ENCODE measurements around the gene EEFSEC.

EEFSEC gene

DNA sequence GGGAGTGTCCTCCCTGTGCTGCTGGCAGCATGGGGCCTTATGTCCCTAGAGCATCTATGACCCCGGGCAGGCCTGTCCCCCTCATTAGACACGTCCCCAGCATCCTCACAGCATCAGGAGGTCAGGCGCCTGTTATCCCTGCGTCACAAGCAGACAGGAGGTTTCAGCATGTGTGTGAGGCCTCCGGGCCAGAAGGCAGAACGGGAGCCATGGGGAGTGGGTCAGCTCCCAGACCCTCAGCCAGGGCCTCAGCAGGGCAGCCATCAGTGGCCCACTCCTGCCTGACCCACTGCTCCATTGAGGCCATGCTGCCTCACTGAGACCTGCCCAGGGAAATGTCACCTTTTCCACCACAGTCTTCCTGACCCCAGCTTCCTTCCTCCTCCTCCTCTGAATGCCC, 241.8 kb downstream of the EEFSEC start:
- no peak for DNase-seq (ENCODE audit: low spot score)

DNA sequence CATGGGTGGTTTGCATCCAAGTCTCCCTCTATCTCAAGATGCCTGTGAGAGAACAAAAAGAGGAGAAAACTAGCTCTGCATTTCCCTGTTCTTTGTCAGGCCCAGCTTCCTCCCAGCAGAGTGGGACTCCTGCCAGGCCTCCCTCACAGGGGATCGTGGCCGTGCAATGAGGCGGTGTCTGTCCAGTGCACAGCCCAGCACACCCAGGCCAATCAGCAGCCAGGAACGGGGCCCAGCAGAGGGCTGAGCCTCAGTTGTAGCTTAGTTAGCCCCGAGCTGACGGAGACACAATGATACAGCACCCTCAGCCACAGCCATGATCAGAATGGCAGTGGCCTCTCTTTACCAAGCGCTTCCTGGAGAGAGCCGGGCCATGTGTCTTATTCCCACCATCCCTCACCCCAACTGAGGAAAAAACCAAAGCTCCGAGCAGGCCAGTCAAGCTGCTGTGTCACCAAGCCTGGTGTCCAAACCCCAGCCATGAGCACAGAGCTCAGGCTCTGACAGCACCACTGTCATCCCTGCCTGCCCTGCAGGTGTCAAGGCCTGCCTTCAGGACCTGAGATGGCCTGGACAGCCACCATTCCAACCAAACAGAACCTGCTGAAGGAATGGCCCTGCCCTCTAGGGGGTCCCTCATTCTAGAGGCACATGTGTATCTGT, 242.3 kb downstream of the EEFSEC start:
- peak; percentile 60 for DNase-seq (ENCODE audit: low spot score)

DNA sequence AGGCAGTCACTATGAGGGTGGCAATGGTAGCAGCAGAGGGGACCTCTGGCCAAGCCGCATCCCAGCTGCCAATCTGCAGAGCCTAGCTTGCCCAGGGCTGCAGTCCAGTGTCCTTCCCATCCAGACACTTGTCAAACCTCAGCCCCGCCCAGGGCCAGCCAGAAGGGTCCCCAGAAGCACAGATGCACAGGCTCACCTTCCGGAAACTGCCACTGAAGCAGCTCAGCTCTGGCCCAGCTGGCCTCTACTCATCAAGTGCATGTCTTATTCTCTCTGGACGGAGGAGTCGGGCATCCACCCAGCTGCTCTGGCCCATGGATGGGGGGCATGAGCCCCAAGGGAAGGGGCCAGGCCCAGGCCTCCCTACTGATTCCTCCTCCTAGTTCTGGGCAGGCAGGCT, 244.2 kb downstream of the EEFSEC start:
- DNase-seq (ENCODE audit: low spot score), result no peak

DNA sequence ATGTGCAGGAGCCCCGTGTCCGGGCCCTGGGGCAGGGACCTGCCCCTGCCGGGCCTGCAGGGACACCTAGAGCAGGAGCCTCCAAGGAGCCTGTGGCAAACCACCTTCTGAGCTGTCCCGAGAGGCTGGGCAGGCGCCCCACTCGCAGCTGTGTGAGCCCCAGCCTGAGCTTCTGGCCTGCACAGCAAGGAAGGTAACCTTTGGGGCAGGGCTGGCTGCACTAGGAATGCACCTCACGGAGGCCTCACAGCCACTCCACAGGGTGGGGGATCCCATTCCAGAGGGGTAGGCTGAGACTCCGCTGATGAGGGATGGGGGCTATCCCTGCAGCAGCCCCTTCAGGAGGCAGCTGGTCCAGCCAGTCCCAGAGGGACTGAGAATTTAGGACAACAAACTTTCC, 245.3 kb downstream of the EEFSEC start:
- no peak for DNase-seq (ENCODE audit: low spot score)

DNA sequence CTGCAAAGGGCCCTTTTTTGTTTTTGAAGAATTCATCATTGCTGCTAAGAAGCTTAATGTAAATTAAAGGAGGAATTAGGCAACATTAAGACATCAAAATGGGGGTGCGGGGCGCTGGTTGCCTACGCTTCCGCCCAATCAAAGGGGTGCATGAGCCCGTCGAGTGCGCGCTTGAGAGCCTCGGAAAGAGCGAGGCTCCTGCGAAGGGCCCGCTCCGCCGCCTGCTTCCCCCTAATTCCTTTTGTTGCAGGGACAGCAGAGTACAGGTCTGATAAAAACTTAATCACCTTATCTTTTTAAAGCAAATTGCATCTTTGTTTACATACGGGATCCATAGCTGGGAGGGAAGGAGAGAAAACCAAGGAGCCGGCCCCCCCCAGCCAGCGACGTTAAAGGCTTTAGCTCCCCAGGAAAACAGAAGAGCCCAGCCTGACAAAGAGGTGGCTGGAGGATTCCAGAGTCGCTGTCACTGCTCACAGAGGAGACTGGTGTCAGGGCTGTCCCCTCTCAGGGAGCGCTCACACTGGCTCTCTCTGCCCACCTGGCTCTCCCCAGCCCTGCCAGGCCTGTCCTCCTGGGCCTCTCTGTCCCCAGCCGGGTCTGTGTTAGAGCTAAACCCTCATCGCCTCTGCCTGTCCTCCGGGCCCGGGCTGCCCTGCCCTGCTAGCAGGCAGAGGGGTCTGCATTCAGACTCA, 246.1 kb downstream of the EEFSEC start:
- DNase-seq (ENCODE audit: low spot score), result no peak

DNA sequence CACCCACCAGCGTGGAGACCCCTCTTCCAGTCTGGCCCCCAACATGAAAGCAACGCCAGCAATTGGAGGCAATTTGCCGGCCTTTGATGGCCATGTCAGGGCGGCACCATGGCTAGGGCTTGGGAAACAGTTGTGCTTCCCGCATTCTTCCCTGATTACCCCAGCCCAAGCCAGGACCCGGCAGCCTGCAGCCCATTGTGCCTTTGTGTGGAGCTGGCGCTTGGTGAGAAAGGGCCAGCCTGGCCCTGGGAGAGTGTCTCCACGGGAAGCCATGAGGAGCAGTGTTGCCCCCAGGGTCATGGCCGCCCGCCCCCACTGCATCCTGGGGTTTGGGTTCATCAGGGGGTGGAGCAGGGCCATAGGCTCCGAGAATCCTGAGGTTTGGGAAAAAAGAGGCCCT, 247.4 kb downstream of the EEFSEC start:
- no peak for DNase-seq (ENCODE audit: low spot score)

DNA sequence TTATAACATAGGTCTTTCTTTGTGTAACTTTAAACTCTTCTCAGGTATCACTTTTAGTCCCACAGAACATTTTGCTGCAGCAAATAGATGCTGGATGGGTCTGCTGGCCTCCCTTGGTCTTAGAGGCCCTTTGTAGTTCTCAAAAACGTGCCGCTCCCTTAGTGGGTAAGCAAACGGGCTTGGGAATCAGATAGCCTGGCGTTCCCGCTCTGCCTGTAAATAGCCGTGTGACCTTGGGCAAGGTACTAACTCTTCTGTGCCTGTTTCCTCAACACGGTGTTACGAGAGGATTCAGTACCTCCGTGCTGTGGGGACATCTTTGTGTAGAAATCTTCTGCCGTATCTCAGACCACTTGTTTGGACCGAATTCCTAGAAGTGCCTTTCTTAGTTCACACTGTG, 249.0 kb downstream of the EEFSEC start:
- DNase-seq (ENCODE audit: low spot score), result no peak

DNA sequence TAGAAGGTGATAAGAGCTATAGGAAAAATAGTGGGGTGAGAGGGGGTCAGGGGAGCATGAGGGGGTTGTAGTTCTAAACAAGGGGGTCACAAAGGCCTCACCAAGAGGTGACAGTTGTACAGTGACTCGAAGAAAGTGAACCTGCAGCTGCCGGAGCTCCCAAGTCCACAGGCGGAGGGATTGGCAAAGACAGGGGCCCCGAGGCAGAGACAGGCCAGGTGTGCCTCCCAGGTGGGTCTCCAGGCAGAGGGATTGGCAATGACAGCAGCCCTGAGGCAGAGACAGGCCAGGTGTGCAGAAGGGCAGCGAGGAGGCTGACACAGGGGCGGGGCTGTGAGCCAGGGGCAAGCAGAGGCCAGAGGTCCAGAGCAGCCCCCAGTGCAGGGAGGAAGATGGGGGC, 249.7 kb downstream of the EEFSEC start:
- no peak for DNase-seq (ENCODE audit: low spot score)

DNA sequence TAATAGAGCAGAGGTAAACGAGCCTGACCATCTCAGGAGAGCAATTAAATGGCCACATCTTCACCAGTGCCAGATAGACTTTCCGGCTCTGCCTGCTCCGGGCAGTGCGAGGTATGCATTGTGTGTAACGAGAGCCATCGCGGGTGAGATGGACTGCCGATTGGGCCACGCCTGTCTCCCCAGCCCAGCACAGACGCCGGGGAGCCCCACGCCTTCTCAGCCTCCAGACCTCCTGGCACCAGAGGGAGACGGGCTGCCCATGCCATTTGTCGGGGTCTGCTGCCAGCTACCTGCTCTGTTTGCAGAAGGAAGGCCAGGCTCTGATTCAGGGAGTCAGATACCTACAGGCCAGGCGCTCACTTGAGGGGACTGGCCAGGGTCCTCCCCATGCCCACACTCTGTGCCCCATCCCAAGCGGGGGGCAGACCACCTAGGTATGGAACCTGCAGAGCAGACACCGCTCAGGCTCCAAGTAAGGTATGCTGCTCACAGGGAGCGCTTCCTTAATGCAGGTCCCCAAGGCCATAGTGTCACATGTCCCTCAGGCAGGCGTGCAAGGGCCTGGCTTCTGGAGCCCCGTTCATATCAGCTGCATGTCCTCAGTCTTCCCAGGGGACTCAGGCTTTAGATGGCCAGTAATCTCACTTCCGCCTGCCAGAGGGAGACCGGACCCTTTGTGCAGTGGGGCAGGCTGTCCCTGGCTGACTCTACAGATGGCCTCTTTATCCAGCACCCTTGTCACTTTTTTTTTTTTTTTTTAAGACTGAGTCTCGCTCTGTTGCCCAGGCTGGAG, 251.2 kb downstream of the EEFSEC start:
- no peak for DNase-seq (ENCODE audit: low spot score)

DNA sequence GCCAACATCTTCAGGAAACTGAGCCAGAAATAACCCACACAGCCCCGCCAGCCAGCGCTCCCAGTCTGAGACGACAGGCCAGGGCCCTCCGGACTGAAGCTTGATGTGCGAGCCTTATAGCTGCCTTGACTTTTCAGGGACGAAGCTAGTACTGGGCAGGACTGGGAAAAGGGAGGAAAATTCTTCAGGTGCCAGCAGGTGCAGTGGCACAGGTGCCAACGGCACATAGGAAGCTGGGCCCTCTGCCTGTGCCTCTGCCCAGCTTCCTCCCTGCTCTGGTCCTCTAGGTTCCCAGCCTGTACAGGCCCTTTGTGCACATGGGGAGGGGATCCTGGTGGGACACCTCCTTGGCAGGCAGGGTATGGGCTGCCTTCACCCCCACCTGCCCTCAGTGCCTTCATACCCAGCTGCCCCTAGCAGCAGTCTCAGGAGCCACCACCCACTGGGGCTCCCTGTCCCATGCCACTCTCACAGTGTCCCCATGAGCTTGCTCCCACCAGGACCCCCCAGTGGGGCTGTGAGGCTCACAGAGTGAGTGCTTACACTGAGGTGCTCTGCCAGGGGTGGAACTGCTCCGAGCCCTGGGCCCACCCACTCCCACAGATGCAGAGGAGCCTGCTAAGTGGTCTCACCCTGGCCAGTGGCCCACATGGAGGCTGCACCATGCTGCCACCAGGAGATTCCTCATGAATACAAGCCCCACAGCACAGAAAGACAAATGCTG, 252.4 kb downstream of the EEFSEC start:
- no peak for DNase-seq (ENCODE audit: low spot score)

DNA sequence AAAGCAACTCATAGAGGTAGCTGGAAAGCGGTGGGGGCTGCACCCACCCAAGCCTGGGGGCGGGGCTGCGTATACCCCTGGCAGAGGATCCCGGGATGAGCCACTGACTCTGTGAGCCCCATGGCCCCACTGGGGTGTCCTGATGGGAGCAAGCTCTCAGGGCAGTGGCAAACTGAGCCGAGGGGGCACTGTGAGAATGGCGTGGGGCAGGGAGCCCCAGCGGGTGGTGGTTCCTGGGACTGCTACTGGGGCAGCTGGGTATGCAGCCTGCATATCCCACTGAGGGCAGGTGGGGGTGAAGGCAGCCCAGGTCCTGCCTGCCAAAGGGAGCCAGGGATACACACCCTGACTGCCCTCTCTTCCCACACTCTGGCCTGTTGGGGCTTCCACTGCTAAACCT, 254.0 kb downstream of the EEFSEC start:
- no peak for DNase-seq (ENCODE audit: low spot score)

DNA sequence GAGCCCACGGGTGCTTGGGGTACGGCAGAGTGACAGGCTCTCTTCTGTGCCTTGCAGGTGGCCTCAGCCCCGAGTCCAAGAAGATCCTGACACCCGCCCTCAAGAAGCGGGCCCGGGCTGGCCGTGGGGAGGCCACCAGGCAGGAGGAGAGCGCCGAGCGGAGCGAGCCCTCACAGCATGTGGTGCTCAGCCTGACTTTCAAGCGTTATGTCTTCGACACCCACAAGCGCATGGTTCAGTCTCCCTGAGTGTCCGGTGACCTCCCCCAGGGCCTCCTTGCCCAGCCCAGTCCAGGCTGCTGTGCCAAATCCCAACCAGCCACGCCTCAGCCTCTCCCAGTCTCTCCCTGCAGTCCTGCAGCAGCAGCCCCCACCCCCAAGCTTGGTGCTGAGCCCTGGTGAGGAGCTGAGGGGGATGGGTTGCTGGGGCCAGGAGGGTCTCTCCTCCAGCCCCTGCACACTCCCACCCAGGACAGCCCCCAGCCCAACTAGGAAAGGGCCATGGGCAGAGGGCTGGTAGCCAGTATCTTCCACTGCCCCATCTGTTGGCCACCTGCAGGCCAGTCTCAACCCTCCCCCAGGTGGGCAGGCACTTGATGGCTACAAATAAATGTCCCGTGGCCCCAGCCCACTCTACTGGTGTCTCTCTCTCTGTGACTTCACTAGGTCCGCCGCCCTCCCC, 254.9 kb downstream of the EEFSEC start:
- no peak for DNase-seq (ENCODE audit: low spot score)

DNA sequence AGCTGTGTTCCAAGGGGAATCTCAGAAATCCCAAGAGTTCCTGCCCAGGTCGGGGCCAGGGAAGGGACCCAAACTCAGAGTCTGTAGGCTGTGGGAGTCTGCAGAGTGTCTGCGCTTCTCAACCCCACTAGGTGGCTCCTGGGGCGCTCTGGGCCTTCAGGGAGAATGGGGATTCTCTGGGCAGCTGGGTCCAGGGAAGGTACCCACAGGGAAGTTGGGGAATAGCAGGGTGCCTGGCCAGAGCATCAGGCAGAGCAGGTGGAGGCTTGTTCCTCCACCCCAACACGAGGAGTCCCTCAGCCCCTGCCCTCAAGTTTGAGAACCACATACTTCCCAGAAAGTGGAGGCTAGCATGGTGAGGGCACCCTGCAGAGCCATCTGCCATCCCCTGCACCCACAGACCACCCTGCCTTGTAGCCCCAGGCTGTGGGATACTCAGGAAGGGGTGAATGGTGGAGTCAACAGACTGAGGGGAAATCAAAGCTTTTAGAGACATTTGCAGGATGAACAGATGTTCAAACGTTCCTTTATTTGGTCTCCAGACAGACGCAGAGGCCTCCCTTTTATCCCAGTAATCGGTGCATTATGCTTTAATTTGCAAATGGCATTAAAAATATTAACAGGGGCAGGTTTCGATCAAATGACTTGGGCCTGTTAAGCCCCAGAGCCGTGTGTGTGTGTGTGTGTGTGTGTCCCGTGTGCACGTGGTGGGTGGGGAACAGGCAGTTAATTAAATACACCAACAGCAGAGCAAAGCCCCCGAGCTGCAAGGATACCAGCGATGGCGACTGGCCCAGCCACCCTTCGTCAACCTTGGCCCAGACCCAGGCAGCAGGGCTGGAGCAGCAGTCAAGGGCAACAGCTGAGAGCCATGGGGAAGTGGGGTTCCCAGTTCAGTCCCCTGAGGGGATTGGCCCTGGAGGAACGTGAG, 255.7 kb downstream of the EEFSEC start:
- DNase-seq (ENCODE audit: low spot score), result no peak

DNA sequence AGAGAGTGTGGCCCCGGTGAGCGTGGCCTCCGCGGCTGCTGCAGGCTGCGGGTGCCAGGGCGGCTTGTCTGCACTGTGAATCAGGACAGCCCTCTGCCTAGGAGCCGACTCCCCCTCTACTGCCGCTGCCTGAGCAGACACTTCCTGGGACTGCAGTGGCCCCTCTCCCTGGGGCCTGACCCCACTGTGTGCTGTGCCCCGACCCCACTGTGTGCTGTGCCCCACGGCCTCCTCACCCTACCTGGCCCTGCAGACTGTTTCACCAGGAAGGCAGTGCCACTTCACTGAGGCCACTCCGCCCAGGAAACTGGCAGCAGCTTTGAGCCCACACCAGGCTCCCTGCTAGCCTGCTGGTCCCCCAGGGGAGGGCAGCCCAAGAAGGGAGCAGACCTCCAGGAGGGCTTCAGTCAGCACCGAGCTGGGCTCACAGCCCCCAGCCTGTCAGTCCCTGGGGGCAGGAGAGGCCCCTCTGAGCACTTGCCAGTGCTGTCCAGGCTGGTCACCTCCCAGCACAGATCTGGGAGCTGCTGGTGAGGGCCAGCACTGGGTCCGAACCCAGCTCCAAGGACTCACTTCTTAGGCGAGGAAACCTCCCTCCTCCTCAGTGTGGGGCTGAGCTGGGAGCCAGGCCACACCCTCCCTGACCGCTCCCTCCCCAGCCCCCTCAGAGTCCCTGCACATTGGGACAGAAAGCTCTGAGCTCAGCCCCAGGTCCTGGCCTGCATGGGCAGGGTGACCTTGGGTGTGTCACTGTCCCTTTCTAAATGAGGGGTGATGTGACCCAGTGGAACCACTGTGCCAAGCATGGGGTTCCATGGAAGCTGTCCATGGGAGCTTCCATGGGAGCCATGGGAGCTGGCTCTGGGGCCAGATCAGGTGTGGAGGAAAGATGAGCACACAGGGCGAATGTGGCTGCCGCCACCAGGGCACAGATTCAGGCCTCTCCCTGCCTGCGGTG, 256.6 kb downstream of the EEFSEC start:
- no peak for DNase-seq (ENCODE audit: low spot score)

DNA sequence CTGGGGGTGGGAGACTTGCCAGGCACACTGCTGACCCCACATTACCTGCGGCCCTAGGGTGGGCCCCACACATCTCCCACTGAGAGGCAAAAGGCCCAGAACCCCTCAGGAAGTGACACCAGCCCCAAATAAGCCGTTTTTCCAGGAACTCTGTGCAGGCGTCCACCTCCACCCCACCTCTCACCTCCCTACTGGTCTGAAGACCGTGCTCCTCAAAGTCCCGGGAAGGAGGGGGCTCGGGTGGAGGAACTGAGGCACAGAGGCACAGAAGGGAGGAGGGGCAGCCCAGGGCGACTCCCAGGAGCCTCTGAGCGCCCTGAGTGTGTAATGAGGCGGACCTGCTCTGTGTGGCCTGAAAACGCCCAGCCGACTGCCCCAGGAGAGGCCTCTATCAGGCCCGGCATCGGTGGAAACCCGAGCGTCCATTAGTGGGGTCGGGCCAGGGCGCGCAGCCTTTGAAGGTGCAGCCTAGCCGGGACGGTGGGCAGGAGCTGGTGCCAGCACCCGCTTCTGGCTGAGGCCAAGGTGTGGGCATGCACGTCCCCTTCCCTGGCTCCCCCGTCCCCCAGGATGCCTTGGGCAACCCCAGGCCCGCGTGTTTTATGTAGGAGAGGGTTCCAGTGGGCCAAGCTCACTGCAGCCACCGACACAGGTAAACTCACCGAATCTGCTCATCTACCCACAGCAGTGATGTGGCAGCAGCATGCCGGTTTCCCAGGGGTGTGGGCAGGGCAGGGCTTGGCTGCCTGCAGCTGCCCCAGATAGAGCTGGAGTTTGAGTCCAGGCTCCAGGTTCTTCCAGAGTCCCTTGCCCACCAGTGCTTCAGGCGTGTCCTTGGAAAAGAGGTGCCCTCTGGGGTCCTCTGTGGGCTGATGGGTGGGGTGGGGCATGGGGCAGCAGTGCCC, 257.6 kb downstream of the EEFSEC start:
- DNase-seq (ENCODE audit: low spot score), result no peak

DNA sequence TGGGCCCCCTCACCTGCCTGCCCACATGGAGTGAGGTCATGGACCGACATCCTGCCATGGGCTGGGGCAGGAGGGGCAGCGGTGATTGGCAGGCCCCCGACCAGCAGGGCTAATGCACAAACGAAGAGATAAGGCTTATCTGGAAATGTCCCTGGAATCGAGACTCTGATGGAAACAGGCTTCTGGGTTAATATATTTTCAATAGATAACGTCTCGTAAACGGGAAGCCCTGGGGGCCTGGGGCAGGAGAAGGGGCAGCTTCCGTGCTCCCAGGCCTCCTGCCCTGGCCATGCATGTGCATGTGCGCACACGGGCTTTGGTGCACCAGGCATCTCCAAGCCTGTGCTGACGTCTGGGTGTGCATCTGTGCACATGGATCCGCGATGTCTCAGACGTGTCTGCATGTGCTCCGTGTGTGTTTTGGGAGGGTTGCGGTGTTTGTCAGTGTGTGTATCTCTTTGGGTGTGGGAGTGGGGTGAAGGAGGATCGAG, 258.3 kb downstream of the EEFSEC start:
- DNase-seq (ENCODE audit: low spot score), result no peak

DNA sequence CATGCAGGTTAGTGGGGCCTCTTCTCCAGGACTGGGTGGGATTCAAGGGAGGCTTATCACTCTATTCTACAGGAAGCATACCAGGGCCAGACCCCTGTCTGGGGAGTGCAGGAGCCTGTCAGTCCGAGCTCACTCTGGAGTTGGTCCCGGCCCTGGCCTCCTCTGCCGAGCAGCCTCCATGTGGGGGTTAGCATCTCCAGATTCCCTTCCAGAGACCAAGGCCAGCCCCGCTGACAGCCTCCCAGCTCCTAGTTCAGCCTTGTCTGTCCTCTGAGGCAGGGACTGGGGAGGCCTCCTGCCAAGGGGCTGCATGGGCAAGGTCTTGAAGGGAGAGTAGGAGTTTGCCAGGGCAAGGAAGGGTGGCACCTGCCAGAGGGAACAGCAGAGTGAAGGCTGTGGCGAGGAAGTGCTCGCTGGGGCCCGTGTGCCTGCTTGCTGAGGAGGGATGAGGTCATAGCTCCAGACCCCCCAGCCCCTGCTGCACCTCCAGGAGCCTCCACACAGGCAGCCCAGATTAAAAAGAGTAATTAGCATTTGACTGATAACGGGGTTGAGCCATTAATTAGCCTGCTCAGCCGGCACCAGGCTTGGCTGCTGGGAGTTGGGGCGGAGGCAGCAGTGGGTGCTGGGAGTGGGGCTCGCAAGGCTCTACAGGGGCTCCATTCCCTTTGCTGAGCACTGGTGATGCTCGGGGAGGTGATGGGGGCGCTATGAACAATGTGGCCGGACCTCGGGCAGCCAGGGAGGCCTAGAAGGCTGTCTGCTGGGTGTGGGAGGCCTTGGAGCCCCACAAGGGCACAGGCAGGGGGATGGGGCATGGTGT, 259.1 kb downstream of the EEFSEC start:
- DNase-seq (ENCODE audit: low spot score), result no peak

DNA sequence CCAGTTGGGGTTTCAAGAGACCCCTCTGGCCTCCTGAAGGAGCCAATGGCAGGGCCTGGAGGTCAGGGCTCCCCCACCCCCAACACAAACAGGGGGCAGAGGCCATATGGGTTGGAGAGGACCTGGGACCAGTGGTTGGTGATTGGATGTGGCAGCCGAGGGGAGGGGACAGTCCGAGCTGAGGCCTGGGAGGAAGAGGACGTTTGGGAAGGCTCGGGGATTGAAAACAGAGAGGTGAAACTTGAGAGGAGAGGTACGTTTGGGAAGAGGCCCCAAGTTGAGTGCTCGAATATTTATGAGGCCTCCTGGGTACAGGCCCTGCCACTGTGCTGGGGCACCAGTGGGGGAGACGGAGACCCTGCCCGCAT, 259.7 kb downstream of the EEFSEC start:
- DNase-seq (ENCODE audit: low spot score), result no peak

Data from GM03348 (cell line).